Hepatocyte (in vitro differentiated cells): ENCODE data around the gene ATP5MK.

Experiments used
- CTCF ChIP-seq: fragments of 200-600 bp; sonication (generic); IDR thresholded peaks from 2 replicates; pipeline ENCODE4 v1.5.1; 2016; ENCODE audit warnings: antibody characterized with exemption, mild to moderate bottlenecking; ENCODE audit not compliant: poor library complexity
- EZH2phosphoT487 ChIP-seq: fragments of 200-600 bp; sonication (generic); IDR thresholded peaks from one replicate; pipeline ENCODE4 v1.6.1; 2018; ENCODE audit warnings: antibody characterized with exemption, mild to moderate bottlenecking, low read depth, moderate library complexity; ENCODE audit not compliant: unreplicated experiment, severe bottlenecking

DNA sequence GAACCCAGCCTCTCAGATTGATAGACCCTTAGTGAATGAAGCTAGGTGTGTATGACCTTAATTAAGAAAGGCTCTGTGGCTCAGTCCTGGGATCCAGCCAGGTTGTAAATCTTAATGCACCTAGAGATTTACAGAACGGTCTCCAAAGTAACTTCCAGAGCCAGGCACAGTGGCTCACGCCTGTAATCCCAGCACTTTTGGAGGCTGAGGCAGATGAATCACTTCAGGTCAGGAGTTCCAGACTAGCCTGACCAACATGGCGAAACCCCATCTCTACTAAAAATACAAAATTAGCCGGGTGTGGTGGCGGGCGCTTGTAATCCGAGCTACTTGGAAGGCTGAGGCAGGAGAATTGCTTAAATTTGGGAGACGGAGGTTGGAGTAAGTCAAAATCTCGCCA lies 31.6 kb upstream of the ATP5MK start:
- TF ChIP-seq CTCF = no peak
- no peak for TF ChIP-seq EZH2phosphoT487
